Natural killer cell treated with Interleukin-12 subunit alpha and Interleukin-12 subunit beta and Interleukin-15 and Interleukin-18, amount 100 ng/mL, for 72 hours (primary cell): ENCODE measurements around the gene OR4D5. TPM values are rescaled to one million over a fixed set of nuclear protein-coding genes. Genes with fewer than 3 reads are reported as not detected.
A peak's percentile ranks its signal among the peaks of the same experiment; 100 is the strongest.

Experiments used
- ATAC-seq, 2 donors: fragments of 150-1000 bp; cut with Tn5 transposase in 1 of 2; sonication (Bioruptor Pico), chemical (Tn5 transposase) in 1 of 2; 2 replicates each; pipeline ENCODE4 v1.10.0; 2021
- DNase-seq: peaks from one replicate; pipeline ENCODE4 v3.0.0; 2022; ENCODE audit warnings: low spot score
- H3K27ac Mint-ChIP-seq, 2 donors: 1 replicate in 1 of 2; 2 replicates in 1 of 2; pipeline ENCODE4 v1.8.0; 2022; ENCODE audit warnings: mixed read lengths in 2 of 2, mild to moderate bottlenecking in 1 of 2, moderate library complexity in 1 of 2
- H3K27me3 Mint-ChIP-seq, 2 donors: 1 replicate in 1 of 2; 2 replicates in 1 of 2; pipeline ENCODE4 v1.8.0; 2022; ENCODE audit warnings: mixed read lengths in 2 of 2
- H3K36me3 Mint-ChIP-seq: one replicate; pipeline ENCODE4 v1.8.0; 2022; ENCODE audit warnings: mixed read lengths
- H3K4me1 Mint-ChIP-seq, 2 donors: 1 replicate in 1 of 2; 2 replicates in 1 of 2; pipeline ENCODE4 v1.8.0; 2022; ENCODE audit warnings: low read depth in 2 of 2, mixed read lengths in 2 of 2, mild to moderate bottlenecking in 1 of 2
- H3K4me3 Mint-ChIP-seq: one replicate; pipeline ENCODE4 v1.8.0; 2022; ENCODE audit warnings: mixed read lengths
- H3K9me3 Mint-ChIP-seq: 2 replicates; pipeline ENCODE4 v1.8.0; 2022; ENCODE audit warnings: mixed read lengths
- total RNA-seq, 2 donors: library from RNA; stranded (reverse); gene quantifications; one replicate each; pipeline ENCODE4 v1.2.3, GENCODE V29; 2022

The OR4D5 gene
- total RNA-seq: not detected

DNA sequence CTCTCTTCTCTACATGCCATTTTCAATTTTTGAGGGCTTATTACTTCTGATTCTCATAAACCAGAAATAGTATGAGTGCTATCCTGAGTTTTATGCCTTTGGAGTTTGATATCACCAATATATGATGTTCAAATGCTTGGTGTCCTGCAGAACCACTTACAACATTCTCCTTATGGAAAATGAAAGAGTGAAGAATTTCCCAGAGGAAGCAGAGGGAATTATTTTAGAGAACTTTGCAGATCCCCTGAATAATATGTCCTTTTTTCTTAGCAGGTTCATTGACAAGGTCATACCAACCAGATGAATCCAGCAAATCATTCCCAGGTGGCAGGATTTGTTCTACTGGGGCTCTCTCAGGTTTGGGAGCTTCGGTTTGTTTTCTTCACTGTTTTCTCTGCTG lies at the start of gene OR4D5:
Gene OR4D5, plus strand, starts transcription at position 301 of the 400 bp plus-strand sequence. Its CDS starts 0 bp downstream, at position 301.
- H3K36me3 Mint-ChIP-seq: peaks cover 5% of the 10 kb centered on the region
- no peaks in the 10 kb centered on the region for H3K27me3 Mint-ChIP-seq
- no peak within 1 kb of the TSS for H3K27ac Mint-ChIP-seq
- no peak for DNase-seq
- H3K4me3 Mint-ChIP-seq: no peak within 1 kb of the TSS
- H3K4me1 Mint-ChIP-seq: no peaks in the 10 kb centered on the region
- H3K9me3 Mint-ChIP-seq: peaks cover 4% of the 10 kb centered on the region
- ATAC-seq: no peak

DNA sequence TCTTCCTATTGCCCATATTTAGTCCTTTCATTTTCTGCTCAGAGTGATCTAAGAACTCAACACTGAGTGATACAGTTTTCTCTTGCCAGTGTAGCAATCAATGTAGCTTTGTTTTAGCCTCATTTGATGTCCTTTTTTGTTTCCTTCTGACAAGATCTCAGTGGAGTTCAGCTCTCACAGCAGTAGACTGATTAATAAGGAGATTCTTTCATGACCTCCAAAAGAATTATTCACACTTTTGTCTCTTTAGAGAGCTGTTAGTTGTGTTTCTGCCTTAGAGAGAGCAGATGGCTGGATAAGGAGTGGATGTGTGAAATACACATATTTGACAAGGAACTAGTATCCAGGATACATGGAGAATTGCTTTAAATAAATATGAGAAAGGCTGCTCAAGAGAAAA lies 47.4 kb upstream of the OR4D5 start:
- no peak overlapping the region for H3K27ac Mint-ChIP-seq
- H3K36me3 Mint-ChIP-seq: no peaks in the 10 kb centered on the region
- no peak for DNase-seq
- H3K4me3 Mint-ChIP-seq: no peak overlapping the region
- ATAC-seq: no peak
- no peaks in the 10 kb centered on the region for H3K4me1 Mint-ChIP-seq
- H3K27me3 Mint-ChIP-seq: no peaks in the 10 kb centered on the region
- peaks cover 3% of the 10 kb centered on the region for H3K9me3 Mint-ChIP-seq

DNA sequence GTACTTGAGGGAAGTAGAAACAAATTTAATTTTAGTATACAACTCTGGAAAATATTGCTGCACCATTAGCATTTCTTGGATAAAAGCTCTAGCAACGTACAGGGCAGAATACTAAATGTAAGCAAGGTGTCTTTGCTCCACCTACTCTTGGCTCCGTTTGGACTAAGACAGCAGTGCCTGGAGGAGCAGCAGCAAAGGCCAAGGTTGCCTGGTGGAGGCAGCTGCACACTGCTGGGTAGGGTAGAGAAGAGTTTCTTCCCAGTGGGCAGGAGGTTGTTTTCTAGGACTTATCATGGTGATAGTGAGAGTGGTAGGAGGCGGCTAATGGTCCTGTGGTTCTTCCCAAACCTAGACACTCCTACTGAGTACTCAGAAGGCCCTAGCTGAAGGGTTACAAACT lies 39.6 kb upstream of the OR4D5 start:
- peaks cover 0 to 19% of the 10 kb centered on the region in 2 donors for H3K27me3 Mint-ChIP-seq
- no peak for ATAC-seq
- no peaks in the 10 kb centered on the region for H3K9me3 Mint-ChIP-seq
- H3K4me3 Mint-ChIP-seq: no peak overlapping the region
- H3K4me1 Mint-ChIP-seq: no peaks in the 10 kb centered on the region
- no peak for DNase-seq
- H3K27ac Mint-ChIP-seq: no peak overlapping the region
- H3K36me3 Mint-ChIP-seq: no peaks in the 10 kb centered on the region

DNA sequence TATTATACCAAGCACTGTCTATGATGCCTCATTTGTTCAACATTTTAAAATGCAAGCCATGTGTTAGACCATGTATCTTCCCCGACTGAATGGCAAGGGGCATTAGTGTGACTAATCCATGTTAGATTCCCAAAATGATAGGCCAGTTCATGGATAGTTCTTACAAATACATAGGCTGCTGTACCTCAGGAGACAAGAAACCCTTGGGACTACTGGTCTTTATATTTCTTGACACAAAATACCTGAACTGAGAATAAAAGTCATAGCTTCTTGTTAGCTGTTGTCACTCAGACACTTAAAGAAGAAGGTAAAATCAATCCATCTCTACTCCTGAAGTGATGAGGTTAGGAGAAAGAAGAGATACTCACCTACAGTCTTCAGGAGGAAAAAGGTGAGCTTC lies 37.5 kb upstream of the OR4D5 start, which contains the start of gene OR8D4:
Gene OR8D4, plus strand, starts transcription at position 301 of the 400 bp plus-strand sequence. CDS start 4,265 bp downstream, outside the sequence.
- no peaks in the 10 kb centered on the region for H3K9me3 Mint-ChIP-seq
- ATAC-seq (no peak), DNase-seq (no peak)
- H3K4me3 Mint-ChIP-seq: no peak within 1 kb of the TSS
- no peaks in the 10 kb centered on the region for H3K36me3 Mint-ChIP-seq
- no peaks in the 10 kb centered on the region for H3K4me1 Mint-ChIP-seq
- H3K27me3 Mint-ChIP-seq: peaks cover 0 to 30% of the 10 kb centered on the region in 2 donors
- H3K27ac Mint-ChIP-seq: no peak within 1 kb of the TSS

DNA sequence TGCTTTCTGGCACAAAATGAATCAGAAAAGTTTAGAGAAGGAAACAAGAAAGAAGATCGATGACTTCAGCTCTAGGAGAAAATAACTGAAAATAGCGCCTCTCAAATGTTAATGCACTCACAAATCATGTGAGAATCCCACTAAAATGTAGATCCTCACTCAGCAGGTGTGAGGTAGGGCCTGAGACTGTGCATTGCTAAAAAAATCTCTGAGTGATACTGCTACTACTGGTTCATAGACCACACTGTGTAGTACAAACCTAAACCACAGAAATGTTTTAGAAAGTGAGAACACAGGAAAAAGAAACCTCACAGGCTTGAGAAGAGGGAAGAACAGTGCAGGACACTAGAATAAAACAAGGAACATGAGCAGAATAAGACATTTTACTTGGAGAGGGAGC lies 35.5 kb upstream of the OR4D5 start:
- H3K4me3 Mint-ChIP-seq: no peak overlapping the region
- H3K4me1 Mint-ChIP-seq: no peaks in the 10 kb centered on the region
- peaks cover 3 to 40% of the 10 kb centered on the region in 2 donors for H3K27me3 Mint-ChIP-seq
- no peaks in the 10 kb centered on the region for H3K9me3 Mint-ChIP-seq
- H3K27ac Mint-ChIP-seq: no peak overlapping the region
- ATAC-seq (peak in 1 of 2 donors; percentile 68), DNase-seq (no peak)
- H3K36me3 Mint-ChIP-seq: no peaks in the 10 kb centered on the region

DNA sequence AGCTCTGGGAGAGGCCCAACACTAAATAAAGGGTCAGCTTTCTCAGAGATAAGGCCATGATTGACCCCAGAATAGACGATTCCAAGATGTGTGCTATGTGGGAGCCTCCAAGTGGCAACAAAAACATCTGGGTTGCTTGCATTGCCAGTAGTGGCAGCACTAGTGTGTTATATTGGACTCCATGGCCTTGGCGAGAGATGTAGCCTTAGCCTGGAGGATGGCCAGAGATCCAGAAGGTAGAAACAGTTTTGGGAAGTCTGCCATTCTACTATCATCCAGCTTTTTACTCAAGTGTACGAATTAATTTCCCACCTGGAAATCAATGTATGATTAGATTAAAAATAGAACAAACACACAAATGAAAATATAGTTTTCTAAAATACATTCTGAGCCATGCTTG lies 34.5 kb upstream of the OR4D5 start:
- Mint-ChIP-seq H3K4me1 (no peaks in the 10 kb centered on the region), H3K27me3 (peaks cover 3 to 40% of the 10 kb centered on the region in 2 donors), H3K36me3 (no peaks in the 10 kb centered on the region), H3K4me3 (no peak overlapping the region), H3K9me3 (no peaks in the 10 kb centered on the region), H3K27ac (no peak overlapping the region)
- DNase-seq (no peak), ATAC-seq (no peak)

DNA sequence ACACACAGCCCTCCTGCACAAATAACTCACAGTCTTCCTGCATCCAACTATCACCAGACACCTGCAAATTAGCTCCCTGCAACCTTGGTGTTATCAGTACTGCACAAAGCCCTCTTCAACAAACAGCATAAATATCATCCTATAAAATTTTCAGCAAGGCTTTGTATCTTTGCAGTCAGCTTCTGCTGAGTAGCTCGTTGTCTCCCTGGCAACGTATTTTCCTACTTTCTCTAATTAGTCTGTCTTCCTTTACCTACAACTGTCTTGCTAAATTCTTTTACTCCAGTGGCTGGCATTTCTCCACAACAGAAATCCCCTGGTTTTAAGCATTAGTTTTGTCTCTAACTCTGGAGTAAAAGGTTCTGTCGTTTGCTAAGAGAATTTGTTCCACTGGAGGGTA lies 33.6 kb upstream of the OR4D5 start:
- no peaks in the 10 kb centered on the region for H3K9me3 Mint-ChIP-seq
- ATAC-seq (no peak), DNase-seq (no peak)

DNA sequence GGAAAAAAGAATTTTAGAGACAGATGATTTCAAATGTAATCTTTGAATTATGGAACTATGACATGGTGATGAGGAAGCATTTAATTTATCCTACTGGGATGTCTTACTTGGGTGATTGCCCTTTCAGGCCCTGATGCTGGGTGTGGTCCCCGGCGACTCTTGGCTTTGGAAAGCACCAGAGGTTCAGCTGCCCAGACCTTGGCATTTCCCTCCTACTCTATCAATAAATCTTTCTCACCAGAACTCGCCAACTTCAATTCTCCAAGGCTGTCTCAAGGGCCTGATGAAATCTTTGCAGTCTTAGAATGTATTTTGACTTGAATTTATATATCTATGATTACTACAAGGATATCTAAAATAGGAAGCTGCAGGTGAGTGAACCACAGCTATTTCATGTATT lies 18.5 kb upstream of the OR4D5 start:
- ATAC-seq (no peak), DNase-seq (no peak)
- H3K27me3 Mint-ChIP-seq: no peaks in the 10 kb centered on the region
- H3K4me3 Mint-ChIP-seq: no peak overlapping the region
- H3K4me1 Mint-ChIP-seq: no peaks in the 10 kb centered on the region
- H3K36me3 Mint-ChIP-seq: no peaks in the 10 kb centered on the region
- peaks cover 3% of the 10 kb centered on the region for H3K9me3 Mint-ChIP-seq
- H3K27ac Mint-ChIP-seq: no peak overlapping the region

More for the DNA sequence above, 33.6 kb upstream of the OR4D5 start:
- H3K4me3 Mint-ChIP-seq: no peak overlapping the region
- H3K36me3 Mint-ChIP-seq: no peaks in the 10 kb centered on the region
- H3K27me3 Mint-ChIP-seq: peaks cover 3 to 40% of the 10 kb centered on the region in 2 donors
- no peak overlapping the region for H3K27ac Mint-ChIP-seq
- no peaks in the 10 kb centered on the region for H3K4me1 Mint-ChIP-seq

DNA sequence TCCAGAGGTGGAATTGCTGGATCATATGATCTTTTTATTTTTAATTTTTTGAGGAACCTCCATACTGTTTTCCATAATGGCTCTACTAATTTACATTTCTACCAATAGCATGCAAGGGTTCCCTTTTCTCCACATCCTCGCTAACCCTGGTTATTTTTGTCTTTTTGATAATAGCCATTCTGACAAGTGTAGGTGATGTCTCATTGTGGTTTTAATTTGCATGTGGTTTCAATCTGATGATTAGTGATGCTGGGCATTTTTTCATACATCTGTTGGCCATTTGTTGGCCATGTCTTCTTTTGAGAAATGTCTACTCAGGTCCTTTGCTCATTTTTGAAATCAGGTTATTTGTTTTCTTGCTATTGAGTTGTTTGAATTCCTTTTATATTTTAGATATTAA lies 15.4 kb upstream of the OR4D5 start:
- Mint-ChIP-seq H3K36me3 (no peaks in the 10 kb centered on the region), H3K4me1 (no peaks in the 10 kb centered on the region), H3K4me3 (no peak overlapping the region), H3K27me3 (no peaks in the 10 kb centered on the region), H3K9me3 (no peaks in the 10 kb centered on the region), H3K27ac (no peak overlapping the region)
- ATAC-seq: no peak
- DNase-seq: no peak

DNA sequence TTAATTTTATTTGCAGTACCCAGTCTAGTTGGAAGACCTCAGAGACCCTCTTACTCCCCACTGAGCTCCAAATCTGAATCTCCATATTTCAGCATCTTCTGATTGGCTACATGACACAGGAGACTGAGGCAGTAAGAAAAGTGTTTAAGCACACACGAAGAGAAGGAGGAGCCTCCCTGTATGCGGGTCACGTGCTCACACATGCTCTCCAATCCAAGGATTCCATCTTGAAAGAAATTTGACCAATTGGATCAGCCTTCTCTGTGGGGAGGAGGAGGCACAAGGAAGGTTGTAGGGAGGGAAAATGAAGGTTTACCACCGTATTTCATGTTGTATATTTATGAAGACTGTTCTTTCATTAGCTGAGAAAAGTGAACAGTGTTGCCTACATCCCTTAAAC lies 3.0 kb downstream of the OR4D5 start:
- Mint-ChIP-seq H3K9me3 (peaks cover 12% of the 10 kb centered on the region), H3K27ac (no peak overlapping the region), H3K27me3 (peaks cover 0 to 7% of the 10 kb centered on the region in 2 donors), H3K4me3 (no peak overlapping the region), H3K36me3 (peaks cover 5% of the 10 kb centered on the region), H3K4me1 (no peaks in the 10 kb centered on the region)
- ATAC-seq (no peak), DNase-seq (no peak)

DNA sequence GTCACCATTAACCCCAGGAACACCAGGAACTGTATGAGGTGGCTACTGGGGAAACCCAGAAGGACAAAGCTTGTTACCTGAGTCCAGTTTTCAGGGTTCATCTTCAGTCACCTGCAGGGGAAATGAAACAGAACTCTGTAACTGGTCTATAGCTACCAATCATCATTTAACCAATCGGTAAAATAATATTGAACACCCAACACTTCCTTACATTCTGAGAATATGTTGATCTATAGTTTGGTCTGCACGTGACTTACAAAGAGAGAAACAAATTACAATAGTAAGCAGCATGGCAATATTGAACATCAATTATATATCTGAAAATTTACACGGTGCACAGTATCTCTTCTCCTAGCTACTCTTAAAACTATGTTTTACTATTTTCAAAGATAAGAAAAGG lies 4.3 kb downstream of the OR4D5 start, which contains the start of gene OR6T1:
Gene OR6T1, minus strand, starts transcription at position 101 of the 400 bp plus-strand sequence. Its CDS starts 0 bp downstream, at position 101.
- Mint-ChIP-seq H3K27me3 (peaks cover 0 to 8% of the 10 kb centered on the region in 2 donors), H3K36me3 (peaks cover 5% of the 10 kb centered on the region), H3K4me3 (no peak within 1 kb of the TSS), H3K27ac (no peak within 1 kb of the TSS), H3K4me1 (no peaks in the 10 kb centered on the region), H3K9me3 (peaks cover 12% of the 10 kb centered on the region)
- ATAC-seq (no peak), DNase-seq (no peak)

DNA sequence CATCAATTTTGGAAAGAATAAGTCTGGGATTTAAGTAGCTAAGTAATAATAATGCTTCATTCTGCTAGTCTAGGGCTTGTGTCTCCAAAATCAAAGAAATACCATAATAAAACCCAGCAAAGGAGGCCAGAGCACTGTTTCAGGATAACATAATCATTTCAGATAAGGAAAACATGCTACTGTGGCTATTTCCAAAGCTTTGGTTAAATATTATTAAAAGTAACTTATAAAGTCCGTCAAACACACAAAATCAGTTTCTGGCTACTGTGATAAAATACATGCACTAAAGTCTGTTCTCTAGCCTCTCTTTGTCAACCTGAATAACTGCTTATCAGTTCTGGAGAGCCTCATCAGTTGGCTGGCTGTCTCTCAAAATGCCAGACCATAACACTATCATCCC lies 5.7 kb downstream of the OR4D5 start:
- Mint-ChIP-seq H3K4me3 (no peak overlapping the region), H3K36me3 (no peaks in the 10 kb centered on the region), H3K27me3 (peaks cover 0 to 8% of the 10 kb centered on the region in 2 donors), H3K4me1 (no peaks in the 10 kb centered on the region), H3K9me3 (peaks cover 7% of the 10 kb centered on the region), H3K27ac (no peak overlapping the region)
- DNase-seq (no peak), ATAC-seq (no peak)

DNA sequence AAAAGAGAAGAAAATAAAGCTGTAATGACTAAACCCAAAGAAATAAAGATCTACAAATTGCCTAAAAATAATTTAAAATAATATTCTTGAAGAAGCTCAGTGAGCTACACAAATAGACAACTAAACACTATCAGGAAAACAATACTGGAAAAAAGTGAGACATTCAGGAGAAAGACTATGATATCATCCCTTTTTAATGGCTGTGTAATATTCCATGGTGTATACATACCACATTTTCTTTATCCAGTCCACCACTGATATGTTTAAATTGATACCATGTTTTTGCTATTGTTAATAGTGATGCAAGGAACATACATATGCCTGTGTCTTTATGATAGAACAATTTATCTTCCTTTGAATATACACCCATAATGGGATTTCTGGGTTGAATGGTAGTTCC lies 17.3 kb downstream of the OR4D5 start:
- Mint-ChIP-seq H3K36me3 (no peaks in the 10 kb centered on the region), H3K4me1 (no peaks in the 10 kb centered on the region), H3K27me3 (peaks cover 0 to 7% of the 10 kb centered on the region in 2 donors), H3K4me3 (no peak overlapping the region), H3K27ac (no peak overlapping the region), H3K9me3 (peaks cover 11% of the 10 kb centered on the region)
- no peak for ATAC-seq
- no peak for DNase-seq

DNA sequence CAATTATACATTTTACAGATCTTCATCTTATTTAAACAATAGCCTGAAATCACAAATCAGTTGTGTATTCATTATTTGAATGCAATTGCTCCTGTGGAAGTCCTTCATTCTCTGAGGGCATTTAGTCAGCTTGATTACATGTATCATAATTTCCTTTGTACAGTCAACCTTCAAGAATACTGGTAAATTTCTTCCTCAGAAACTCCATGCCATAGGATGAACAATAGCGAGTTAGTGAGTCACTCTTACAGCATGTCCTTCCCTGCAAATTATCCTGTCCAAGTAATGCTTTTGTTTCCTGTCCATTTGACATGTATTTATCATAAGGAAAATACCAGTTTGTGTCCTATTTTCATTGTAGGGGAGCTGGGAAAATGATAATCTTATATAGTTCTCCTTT lies 34.4 kb downstream of the OR4D5 start:
- H3K27ac Mint-ChIP-seq: no peak overlapping the region
- H3K4me1 Mint-ChIP-seq: no peaks in the 10 kb centered on the region
- ATAC-seq (no peak), DNase-seq (no peak)
- no peaks in the 10 kb centered on the region for H3K36me3 Mint-ChIP-seq
- H3K27me3 Mint-ChIP-seq: peaks cover 3 to 7% of the 10 kb centered on the region in 2 donors
- H3K9me3 Mint-ChIP-seq: peaks cover 10% of the 10 kb centered on the region
- H3K4me3 Mint-ChIP-seq: no peak overlapping the region
